GM12878 (cell line): ENCODE data around the gene MCRIP2. TPM values are rescaled to one million over a fixed set of nuclear protein-coding genes. Genes with fewer than 3 reads are reported as not detected.

Experiments used
- ATAC-seq: fragments of 200-7000 bp; cut with Tn5 transposase; 3 replicates; pipeline ENCODE4 v1.9.1; 2020; ENCODE audit warnings: mild to moderate bottlenecking, moderate library complexity
- BruUV-seq: library from RNA; stranded (reverse); fragments of 400-500 nt; replicated peaks from 2 replicates; lab custom pipeline; 2021; lab: Mats Ljungman, UMichigan
- CTCF ChIA-PET: fragments of 300-600 bp; sonication (Branson Sonifier 250); formaldehyde crosslinking; extraction: SDS; loops from one replicate; lab custom pipeline; 2021; ENCODE audit warnings: inconsistent platforms; lab: Yijun Ruan, JAX
- POLR2A ChIA-PET: fragments of 350-600 bp; formaldehyde crosslinking; extraction: SDS; loops from one replicate; lab custom pipeline; 2021; ENCODE audit warnings: inconsistent platforms; lab: Charles Lee
- RAD21 ChIA-PET: fragments of 300-600 bp; sonication (Branson Sonifier 250); formaldehyde crosslinking; loops from one replicate; lab custom pipeline; 2023; ENCODE audit warnings: antibody characterized with exemption; ENCODE audit not compliant: unreplicated experiment; lab: Charles Lee
- SMC1A ChIA-PET: fragments of 300-600 bp; sonication (Branson Sonifier 250); formaldehyde crosslinking; loops from one replicate; lab custom pipeline; 2023; ENCODE audit not compliant: unreplicated experiment, uncharacterized antibody; lab: Charles Lee
- DNase-seq: peaks from one replicate; pipeline ENCODE4 v3.0.0-alpha.2; 2011; ENCODE audit warnings: low read depth, low spot score
- FAIRE-seq: peaks from 3 replicates; lab custom pipeline; 2011; peaks lifted over from hg19 to GRCh38; lab: Jason Lieb, UNC
- H2AFZ ChIP-seq: 2 replicates; pipeline ENCODE4 v1.6.0; 2011; ENCODE audit warnings: low read depth, low read length, control low read depth; ENCODE audit not compliant: control insufficient read depth
- H3K27ac ChIP-seq: 2 replicates; pipeline ENCODE4 v1.5.1; 2011; ENCODE audit warnings: control low read depth; ENCODE audit not compliant: control insufficient read depth, insufficient read depth
- H3K27me3 ChIP-seq, 2 experiments: replicated peaks in 1 of 2; 2 replicates each; pipeline versions ENCODE4 v1.6.0 to v1.6.1; 2011; ENCODE audit warnings: low read length in 1 of 2; ENCODE audit not compliant: control insufficient read depth in 2 of 2, insufficient read depth in 2 of 2
- H3K36me3 ChIP-seq, 2 experiments: 2 replicates each; pipeline ENCODE4 v1.5.1; 2011; ENCODE audit warnings: low read length in 1 of 2; ENCODE audit not compliant: control insufficient read depth in 2 of 2, insufficient read depth in 2 of 2
- H3K4me1 ChIP-seq: 2 replicates; pipeline ENCODE4 v1.6.1; 2011; ENCODE audit warnings: mild to moderate bottlenecking, low read length, moderate library complexity, mixed read lengths; ENCODE audit not compliant: control insufficient read depth, insufficient read depth
- H3K4me2 ChIP-seq: 2 replicates; pipeline ENCODE4 v1.6.0; 2011; ENCODE audit warnings: control low read depth; ENCODE audit not compliant: control insufficient read depth, insufficient read depth
- H3K4me3 ChIP-seq: fragments of 200-600 bp; sonication (generic); 2 replicates; pipeline ENCODE4 v1.5.1; 2016
- H3K79me2 ChIP-seq: 2 replicates; pipeline ENCODE4 v1.6.0; 2011; ENCODE audit warnings: low read length; ENCODE audit not compliant: control insufficient read depth, insufficient read depth
- H3K9ac ChIP-seq: 2 replicates; pipeline ENCODE4 v1.8.0; 2011; ENCODE audit warnings: low read length, control low read depth, mixed read lengths; ENCODE audit not compliant: control insufficient read depth, insufficient read depth
- H3K9me3 ChIP-seq: replicated peaks from 3 replicates; pipeline ENCODE4 v1.5.1; 2011; ENCODE audit warnings: mild to moderate bottlenecking, low read length; ENCODE audit not compliant: control insufficient read depth, insufficient read depth
- H4K20me1 ChIP-seq: 2 replicates; pipeline ENCODE4 v1.6.0; 2011; ENCODE audit not compliant: control insufficient read depth, insufficient read depth
- HSF1 ChIP-seq: fragments of 150-350 bp; IDR thresholded peaks from 2 replicates; pipeline ENCODE4 v1.6.1; 2014; ENCODE audit warnings: mild to moderate bottlenecking, low read depth, low read length
- NR2F1 ChIP-seq: fragments of 450-650 bp; conservative IDR thresholded peaks from 2 replicates; pipeline ENCODE4 v1.6.1; 2017; ENCODE audit warnings: mild to moderate bottlenecking
- POLR2A ChIP-seq: IDR thresholded peaks from 2 replicates; pipeline ENCODE4 v1.6.1; 2011; ENCODE audit warnings: low read depth, mild to moderate bottlenecking, low read length
- RUNX3 ChIP-seq: IDR thresholded peaks from 2 replicates; pipeline ENCODE4 v1.6.1; 2012; ENCODE audit warnings: low read length, inconsistent platforms
- TBL1XR1 ChIP-seq: IDR thresholded peaks from 2 replicates; pipeline ENCODE4 v1.6.1; 2012; ENCODE audit warnings: low read depth, low read length, improper control_type of control experiment
- YY1 ChIP-seq: IDR thresholded peaks from 2 replicates; pipeline ENCODE4 v1.6.1; 2011; ENCODE audit warnings: low read depth, mild to moderate bottlenecking, low read length
- ZZZ3 ChIP-seq: IDR thresholded peaks from 2 replicates; pipeline ENCODE4 v1.6.1; 2011; ENCODE audit warnings: low read depth; ENCODE audit not compliant: control insufficient read depth, insufficient read length
- WGBS: methylation state at CpG from one replicate; pipeline ENCODE4 v1.1.6; 2016; ENCODE audit warnings: low lambda C conversion rate; ENCODE audit not compliant: insufficient replicate concordance, insufficient coverage; ENCODE audit errors: missing lambda C conversion rate; 5-methylcytosine and 5-hydroxymethylcytosine counted together
- in situ Hi-C: fragments of 300-500 bp; cut with MboI; formaldehyde crosslinking; loops from 9 replicates; pipeline ENCODE4 v1.14.3; 2018; ENCODE audit warnings: mixed read lengths
- intact Hi-C: fragments of 100-400 bp; cut with micrococcal nuclease; formaldehyde crosslinking; loops from one replicate; pipeline ENCODE4 v1.14.2; 2022; ENCODE audit not compliant: unreplicated experiment
- polyA plus RNA-seq, 11 experiments: library from polyadenylated mRNA; depleted of rRNA in 4 of 11; unstranded in 6 of 11; stranded (reverse) in 5 of 11; fragments of >200 nt; fragmentation: Nextera tagmentation in 4 of 11; fragmentation: Illumina TruSeq in 1 of 11; extraction: Ambion mirVana in 4 of 11; extraction: Trizol in 1 of 11; gene quantifications; 1 replicate in 1 of 11; 2 replicates in 10 of 11; pipeline versions ENCODE4 v1.2.1 to v1.2.3, GENCODE V29; 2011 to 2016; ENCODE audit warnings: inconsistent platforms in 2 of 11, missing spikeins in 2 of 11, low read depth in 1 of 11
- total RNA-seq, 4 experiments: library from RNA; depleted of rRNA in 3 of 4; stranded (reverse); fragments of >200 nt in 3 of 4; fragmentation: Illumina TruSeq in 1 of 4; extraction: Trizol in 1 of 4; gene quantifications; 2 replicates each; pipeline versions ENCODE4 v1.2.1 to v1.2.3, GENCODE V29; 2013 to 2021

Gene MCRIP2
- total and polyA plus RNA-seq, 10 of the 15 experiments (the other 5 are each of a cell fraction or from before 2014, with no cell fraction given) = 0.19 to 93.1 (median 57.9) TPM

- Histone ChIP-seq H3K36me3 (peaks cover 0 to 18% of the 10 kb centered on the region in 2 experiments; a peak in 3 of 4 replicates), H3K4me3 (no peak overlapping the region), H3K9me3 (no peaks in the 10 kb centered on the region), H2AFZ (no peak overlapping the region), H3K4me2 (no peak overlapping the region), H3K4me1 (peaks cover 2% of the 10 kb centered on the region; the same call in 1 of the 2 replicates), H3K27me3 (no peaks in the 10 kb centered on the region), H3K79me2 (peaks cover 16% of the 10 kb centered on the region), H3K9ac (no peak overlapping the region), H3K27ac (no peak overlapping the region), H4K20me1 (no peaks in the 10 kb centered on the region; the same call in 1 of the 2 replicates)
- BruUV-seq = no TSS peak
- FAIRE-seq (no peak), ATAC-seq (no peak), DNase-seq (no peak)
- peak; percentile 3; the same call in 1 of the 2 replicates for TF ChIP-seq POLR2A
- TF ChIP-seq NR2F1 = no peak
- TF ChIP-seq RUNX3 = no peak
- TF ChIP-seq TBL1XR1 = no peak
- no peak for TF ChIP-seq YY1
- TF ChIP-seq ZZZ3 = no peak
- in situ Hi-C loops = no loop called here
- RAD21 ChIA-PET = no interaction called here
- SMC1A ChIA-PET = no interaction called here
- intact Hi-C loops = no loop called here
- CTCF ChIA-PET = no interaction called here
- POLR2A ChIA-PET = no interaction called here
- WGBS = 97% methylated on average over 50 of the region's 52 CpGs
Measured at GRCh38 chr16:670485-671352, 29.1 kb downstream of the MCRIP2 start.

GRCh38 chr16:671353-672131, 29.9 kb downstream of the MCRIP2 start:
- 90% methylated on average over 31 of the region's 40 CpGs for WGBS
- TF ChIP-seq HSF1 (no peak), POLR2A (peak; percentile 40; the same call in 1 of the 2 replicates)
- Histone ChIP-seq H3K9ac (no peak overlapping the region), H3K27ac (no peak overlapping the region), H3K4me2 (no peak overlapping the region), H3K4me1 (peaks cover 2% of the 10 kb centered on the region; the same call in 1 of the 2 replicates), H2AFZ (no peak overlapping the region), H3K4me3 (no peak overlapping the region), H3K36me3 (peaks cover 0 to 18% of the 10 kb centered on the region in 2 experiments; a peak in 3 of 4 replicates), H4K20me1 (no peaks in the 10 kb centered on the region; the same call in 1 of the 2 replicates), H3K79me2 (peaks cover 16% of the 10 kb centered on the region), H3K27me3 (no peaks in the 10 kb centered on the region), H3K9me3 (no peaks in the 10 kb centered on the region)
- ChIA-PET CTCF (no interaction called here), SMC1A (no interaction called here), RAD21 (no interaction called here), POLR2A (no interaction called here)
- BruUV-seq = no TSS peak
- intact Hi-C loops (no loop called here), in situ Hi-C loops (no loop called here)
- FAIRE-seq (no peak), ATAC-seq (no peak), DNase-seq (no peak)
